GM21390 (cell line): ENCODE measurements around the gene MYT1.
"Not testable (repeated sequence)": the region's sequence is repeated elsewhere in the genome, so short reads cannot be mapped to it uniquely, and the experiment has no call there.

ENCODE experiments used
- ATAC-seq: cut with Tn5 transposase; IDR thresholded peaks from one replicate; pipeline ENCODE4 v1.9.1; 2021; ENCODE audit not compliant: unreplicated experiment

Gene MYT1

DNA sequence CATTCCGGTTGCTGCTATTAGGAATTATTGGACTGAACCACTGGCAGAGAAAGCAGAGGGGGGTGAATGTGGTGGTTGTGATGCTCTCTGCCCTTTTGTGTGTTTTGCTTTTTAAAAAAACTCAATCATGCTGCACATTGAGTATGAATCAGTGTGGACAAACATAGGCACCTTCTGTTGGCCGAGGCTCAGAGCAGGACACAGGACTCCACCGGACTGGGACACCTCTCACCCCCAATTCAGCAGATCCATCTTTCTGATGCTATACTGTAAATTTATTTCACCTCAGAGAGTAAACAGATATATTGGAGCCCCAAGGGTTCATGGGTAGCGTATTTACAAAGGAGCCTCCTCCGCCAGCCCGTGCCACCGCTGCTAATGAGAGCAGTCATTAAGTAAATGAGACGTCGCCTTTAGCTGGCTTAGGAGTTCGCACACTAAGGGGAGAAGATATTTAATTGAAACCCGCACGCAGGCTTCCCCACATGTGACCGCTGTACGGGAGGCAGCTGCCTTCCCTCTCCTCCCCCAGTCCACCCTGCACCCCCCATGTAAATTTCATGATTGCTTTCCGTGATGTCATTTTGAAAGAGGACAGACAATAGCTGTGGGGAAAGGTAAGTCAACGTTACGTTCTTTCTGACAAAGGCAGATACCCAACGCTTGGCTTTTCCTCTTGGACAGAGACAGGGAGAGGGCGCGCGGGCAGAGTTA, at the start of gene MYT1:
Gene MYT1, plus strand, starts transcription at position 330 of the 714 bp plus-strand sequence. CDS start 34,410 bp downstream, outside the sequence.
- no peak for ATAC-seq

DNA sequence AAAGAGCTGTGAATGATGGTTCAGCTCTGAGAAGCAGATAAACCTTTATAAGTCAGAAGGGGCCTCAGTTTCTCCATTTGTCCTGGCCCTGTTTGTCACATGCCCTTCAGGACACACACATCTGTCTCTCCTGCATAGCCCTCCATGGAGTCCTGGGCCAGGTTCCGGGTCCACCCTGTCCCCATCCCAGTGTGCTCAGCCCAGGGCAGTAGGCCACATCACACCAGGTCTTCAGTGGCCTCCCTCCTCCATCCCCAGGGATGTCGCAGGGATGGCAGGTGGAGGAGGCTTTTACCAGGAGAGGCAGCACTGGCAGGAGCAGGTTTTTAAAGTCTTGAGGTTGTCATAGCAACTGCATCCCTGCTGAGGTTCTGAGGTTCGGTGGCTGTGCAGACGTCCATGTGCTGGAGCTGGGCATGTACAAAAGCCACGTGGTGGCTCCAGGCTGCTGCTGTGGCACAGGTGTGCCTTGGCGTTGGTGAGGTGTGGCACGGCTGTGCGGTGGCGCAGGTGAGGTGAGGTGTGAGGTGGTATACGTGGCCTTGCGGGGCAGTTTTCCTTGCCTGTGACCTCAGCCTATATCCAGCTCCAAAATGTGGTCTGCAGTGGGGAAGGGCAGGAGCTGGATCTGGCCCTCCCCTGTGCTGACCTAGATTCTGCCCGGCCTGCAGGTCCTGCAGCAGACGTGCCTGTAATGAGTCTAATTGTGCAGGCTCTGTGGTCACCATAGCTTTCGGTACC, 48.9 kb upstream of the MYT1 start:
- ATAC-seq: no peak

DNA sequence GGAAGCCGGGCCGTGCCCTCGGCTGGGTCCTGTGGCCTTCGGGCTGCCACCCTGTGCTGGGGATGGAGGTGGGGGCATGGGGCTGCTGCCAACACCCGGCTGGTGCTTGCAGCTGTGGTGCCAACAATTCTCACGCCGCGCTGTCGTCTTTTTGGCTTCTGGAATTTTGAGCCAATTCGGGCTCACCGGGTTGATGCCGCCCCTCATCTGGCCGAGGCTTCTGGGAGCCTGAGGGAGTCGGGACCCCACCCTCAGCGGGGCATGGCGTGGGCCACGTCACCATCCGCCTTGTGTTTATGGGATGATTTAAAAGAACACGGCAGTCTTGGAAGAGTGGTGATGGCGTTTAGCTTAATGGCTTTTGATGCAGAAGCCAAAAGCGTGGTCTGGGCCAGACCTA, 48.2 kb upstream of the MYT1 start:
- no peak for ATAC-seq

DNA sequence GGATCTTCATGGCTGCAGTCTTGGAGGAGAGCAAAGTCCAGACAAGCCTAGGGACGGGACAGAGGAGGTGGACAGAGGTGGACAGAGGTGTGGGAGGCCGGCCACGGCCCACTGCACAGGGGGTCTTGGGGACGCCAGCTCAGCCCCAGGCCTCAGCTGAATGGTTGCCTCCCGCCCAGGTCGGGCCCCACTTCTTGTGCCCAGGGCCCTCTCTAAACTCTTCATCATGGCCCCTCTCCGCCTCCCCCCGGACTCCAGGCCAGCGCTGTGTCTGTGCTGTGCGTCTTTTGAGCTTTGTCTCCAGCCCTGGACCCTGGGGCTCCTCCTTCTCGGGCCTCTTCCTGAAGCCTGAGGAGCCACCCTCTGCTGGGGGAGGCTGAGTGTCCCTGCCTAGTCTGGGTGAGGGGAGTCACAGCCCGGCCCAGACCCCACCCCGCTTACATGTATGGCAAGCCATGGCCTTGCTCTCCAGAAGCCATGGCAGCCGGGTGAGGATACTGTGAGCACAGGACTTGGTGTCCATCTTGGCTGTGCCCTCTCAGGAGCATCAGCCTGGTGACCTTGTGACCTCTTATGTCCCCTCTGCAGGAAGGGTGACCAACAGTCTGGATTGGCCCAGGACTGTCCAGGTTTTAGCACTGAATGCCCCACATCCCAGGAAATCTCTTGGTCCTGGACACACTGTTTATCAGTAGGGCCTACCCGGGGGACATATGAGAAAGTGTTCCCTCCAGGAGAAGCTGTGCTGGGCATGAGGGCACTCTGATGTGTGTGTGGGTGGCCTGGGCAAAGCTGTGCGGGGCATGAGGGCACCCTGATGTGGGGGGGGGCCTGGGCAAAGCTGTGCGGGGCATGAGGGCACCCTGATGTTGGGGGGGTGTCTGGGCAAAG, 47.5 kb upstream of the MYT1 start:
- no peak for ATAC-seq

DNA sequence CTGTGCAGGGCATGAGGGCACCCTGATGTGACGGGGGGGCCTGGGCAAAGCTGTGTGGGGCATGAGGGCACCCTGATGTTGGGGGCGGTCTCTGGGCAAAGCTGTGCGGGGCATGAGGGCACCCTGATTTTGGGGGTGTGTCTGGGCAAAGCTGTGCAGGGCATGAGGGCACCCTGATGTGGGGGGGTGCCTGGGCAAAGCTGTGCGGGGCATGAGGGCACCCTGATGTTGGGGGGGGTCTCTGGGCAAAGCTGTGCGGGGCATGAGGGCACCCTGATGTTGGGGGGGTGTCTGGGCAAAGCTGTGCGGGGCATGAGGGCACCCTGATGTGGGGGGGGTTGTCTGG, 46.8 kb upstream of the MYT1 start:
- not testable (repeated sequence) for ATAC-seq

DNA sequence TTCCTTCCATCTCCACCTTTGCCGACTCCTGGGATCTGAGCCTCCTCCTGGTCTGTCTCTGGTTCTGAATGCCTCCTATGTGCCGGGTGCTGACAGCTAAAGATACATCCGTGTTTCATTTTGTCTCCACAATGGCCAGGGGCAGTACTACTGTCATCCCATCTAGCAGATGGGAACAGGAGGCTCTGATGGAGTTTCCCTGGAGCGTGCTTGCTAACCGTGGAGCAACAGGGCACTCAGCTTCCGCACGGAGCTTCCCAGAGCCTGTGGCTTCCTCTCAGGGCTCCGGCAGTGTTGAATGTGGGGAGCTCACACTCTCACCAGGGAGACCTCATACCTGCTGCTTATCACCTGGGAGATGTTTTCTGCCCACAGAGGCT, 45.0 kb upstream of the MYT1 start:
- ATAC-seq: no peak

DNA sequence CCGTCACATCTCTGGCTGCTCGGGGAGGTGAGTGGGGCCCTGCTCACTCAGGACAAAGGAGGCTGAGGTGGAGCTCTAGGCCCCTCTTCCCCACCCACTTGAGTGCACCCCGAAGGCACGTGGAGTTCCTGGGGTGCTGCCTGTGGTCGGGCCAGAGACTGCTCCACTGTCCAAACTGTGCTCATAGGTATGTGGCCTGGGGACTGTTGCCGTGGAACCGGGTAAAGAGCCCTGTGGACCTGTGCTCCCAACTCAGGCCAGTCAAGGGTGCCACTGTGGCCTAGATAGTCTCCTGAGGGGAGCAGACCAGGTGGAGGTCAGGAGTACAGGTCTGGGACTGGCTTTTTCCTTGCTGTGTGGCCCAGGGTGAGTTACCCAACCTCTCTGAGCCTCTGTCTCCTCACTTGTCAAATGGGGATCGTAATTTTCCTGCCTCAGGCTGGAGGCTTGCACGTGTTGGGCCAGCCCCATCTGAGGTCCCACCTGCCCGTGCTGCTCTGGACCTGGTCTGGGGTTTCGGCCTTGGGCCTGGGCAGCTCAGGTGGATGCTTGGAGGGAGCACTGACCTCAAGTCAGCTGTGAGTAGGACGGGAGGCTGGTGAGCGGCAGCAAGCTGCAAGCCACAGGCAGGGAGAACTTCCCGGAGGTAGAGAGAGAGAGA, 44.4 kb upstream of the MYT1 start:
- no peak for ATAC-seq

DNA sequence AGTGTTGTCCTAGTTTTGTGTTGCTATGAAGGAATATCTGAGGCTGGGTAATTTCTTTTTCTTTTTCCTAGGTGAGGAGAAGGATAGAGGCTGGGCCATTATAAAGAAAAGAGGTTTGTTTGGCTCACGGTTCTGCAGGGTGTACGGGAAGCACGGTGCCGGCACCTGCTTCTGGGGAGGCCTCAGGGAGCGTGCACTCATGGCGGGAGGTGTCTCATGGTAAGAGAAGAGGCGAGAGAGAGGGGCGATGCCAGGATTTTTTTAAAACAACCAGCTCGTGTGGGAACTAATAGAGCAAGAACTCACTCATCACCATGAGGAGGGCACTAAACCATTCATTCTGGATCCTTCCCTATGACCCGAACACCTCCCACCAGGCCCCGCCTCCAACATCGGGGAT, 42.7 kb upstream of the MYT1 start:
- ATAC-seq: no peak

DNA sequence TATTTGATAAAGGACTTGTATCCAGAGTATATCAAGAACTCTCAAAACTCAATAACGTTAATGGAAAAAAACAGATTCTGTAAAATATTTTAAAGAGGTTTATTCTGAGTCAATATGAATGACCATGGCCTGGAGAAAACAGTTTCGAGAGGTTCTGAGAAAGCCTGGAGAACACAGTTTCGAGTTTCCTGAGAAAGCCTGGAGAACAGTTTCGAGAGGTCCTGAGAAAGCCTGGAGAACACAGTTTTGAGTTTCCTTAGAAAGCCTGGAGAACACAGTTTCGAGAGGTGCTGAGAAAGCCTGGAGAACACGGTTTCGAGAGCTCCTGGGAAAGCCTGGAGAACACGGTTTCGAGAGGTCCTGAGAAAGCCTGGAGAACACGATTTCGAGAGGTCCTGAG, 41.3 kb upstream of the MYT1 start:
- not testable (repeated sequence) for ATAC-seq

DNA sequence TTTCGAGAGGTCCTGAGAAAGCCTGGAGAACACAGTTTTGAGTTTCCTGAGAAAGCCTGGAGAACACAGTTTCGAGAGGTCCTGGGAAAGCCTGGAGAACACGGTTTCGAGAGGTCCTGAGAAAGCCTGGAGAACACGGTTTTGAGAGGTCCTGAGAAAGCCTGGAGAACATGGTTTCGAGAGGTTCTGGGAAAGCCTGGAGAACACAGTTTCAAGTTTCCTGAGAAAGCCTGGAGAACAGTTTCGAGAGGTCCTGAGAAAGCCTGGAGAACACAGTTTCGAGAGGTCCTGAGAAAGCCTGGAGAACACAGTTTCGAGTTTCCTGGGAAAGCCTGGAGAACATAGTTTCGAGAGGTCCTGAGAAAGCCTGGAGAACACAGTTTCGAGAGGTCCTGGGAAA, 40.7 kb upstream of the MYT1 start:
- not testable (repeated sequence) for ATAC-seq

DNA sequence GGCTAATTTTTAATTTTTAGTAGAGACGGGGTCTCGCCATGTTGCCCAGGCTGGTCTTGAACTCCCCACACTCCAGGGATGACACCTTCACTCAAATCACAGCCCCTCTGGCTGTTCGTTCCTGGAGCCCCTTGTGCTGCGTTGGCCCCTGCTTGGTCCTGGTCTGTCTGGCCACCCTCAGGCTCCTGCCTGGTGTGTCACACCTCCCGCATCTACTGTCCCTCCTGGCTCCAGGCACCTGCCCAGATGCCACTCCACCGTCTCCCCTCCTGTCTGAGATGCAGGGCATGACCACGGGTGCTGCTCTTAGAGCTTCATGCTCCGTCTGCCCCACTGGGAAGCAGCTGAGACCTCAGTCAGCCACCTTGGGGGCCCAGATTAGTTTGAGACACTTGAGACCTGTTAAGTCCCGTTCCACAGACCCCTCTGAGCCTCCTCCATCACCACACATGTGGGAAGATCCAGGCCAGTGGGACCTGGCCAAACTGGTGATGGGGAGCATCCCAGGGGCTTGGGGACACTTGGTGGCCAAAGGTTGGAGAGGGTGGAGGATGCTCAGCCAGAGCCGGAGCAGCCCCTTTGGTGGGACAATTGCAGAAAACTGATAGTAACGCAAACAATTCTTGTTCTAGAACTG, 35.0 kb upstream of the MYT1 start:
- no peak for ATAC-seq

DNA sequence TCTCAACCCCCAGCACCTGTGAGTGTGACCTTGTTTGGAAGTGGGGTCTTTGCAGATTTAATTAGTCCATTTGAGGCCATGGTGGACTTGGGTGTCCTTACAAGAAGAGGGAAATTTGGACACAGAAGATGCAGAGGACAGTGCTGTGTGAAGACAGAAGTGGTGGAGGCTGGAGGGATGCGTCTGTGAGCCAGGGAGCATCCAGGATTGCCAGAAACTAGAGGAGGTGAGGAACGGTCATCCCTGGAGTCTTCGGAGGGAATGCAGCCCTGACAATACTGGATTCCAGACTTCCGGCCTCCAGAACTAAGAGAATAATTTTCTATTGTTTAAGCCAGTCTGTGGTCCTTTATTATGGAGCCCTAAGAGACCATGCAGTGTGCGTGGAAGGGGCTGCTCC, 34.0 kb upstream of the MYT1 start:
- ATAC-seq: no peak

DNA sequence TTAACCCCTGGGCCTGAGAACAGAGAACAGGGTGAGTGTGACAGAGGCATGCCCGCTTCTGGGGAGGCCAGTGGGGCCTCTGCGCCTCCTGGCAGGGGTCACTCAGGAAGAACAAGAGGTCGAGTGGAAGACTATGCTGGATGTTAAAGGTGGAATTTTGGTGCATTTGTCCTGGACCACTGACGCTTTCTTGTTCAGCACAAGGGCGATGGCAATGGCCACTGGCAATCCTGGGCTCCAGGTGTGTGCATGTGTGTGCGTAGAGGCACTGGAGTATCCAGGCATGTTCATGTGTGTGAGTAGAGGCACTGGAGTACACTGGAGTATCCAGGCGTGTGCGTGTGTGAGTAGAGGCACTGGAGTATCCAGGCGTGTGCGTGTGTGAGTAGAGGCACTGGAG, 33.4 kb upstream of the MYT1 start:
- ATAC-seq: no peak

DNA sequence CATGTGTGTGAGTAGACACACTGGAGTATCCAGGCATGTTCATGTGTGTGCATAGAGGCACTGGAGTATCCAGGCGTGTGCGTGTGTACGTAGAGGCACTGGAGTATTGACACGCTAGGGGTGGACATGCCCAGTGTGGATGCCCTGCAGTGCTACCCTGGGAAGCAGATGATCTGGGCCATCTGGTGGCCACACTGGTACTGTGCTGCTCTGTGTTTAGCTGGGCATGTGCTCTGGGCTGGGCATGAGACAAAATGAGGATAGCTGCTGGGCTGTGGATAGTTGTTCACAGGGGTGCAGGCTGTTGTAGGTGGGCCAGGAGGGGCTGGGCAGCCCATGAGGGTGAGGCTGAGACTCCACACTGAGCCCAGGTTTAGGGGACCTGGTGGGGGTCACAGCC, 32.8 kb upstream of the MYT1 start:
- ATAC-seq: no peak

DNA sequence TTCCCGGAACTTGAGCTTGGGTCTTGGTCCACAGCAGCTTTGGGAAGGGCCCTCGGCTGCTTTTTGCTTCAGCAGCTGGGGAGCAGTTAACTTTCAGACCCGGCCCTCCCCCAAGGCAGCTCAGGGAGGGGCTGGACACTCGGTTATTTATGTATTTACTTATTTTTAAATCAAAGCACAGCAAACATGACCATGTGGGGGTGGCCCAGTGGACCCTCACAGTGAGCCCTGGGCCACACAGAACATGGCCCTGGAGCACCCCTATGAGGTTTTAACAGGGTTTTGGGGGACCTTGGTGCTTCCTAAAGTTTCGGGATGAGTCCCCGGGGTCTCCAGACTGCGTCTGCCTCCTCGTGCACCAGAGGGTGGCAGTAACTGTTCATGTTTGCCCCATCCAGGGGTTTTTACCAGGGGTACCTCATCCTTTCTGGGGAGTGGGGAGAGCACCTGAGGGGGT, 30.3 kb upstream of the MYT1 start:
- ATAC-seq: no peak

DNA sequence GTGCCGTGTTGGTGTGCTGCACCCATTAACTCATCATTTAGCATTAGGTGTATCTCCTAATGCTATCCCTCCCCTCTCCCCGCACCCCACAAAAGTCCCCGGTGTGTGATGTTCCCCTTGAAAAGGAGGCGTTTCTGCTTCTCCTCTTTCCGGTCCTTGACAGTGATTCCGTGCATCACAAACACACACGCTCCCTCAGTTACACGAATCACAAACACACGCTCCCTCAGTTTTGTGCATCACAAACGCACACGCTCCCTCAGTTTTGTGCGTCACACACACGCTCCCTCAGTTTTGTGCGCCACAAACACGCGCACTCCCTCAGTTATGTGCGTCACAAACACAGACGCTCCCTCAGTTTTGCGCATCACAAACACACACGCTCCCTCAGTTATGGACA, 29.5 kb upstream of the MYT1 start:
- not testable (repeated sequence) for ATAC-seq

DNA sequence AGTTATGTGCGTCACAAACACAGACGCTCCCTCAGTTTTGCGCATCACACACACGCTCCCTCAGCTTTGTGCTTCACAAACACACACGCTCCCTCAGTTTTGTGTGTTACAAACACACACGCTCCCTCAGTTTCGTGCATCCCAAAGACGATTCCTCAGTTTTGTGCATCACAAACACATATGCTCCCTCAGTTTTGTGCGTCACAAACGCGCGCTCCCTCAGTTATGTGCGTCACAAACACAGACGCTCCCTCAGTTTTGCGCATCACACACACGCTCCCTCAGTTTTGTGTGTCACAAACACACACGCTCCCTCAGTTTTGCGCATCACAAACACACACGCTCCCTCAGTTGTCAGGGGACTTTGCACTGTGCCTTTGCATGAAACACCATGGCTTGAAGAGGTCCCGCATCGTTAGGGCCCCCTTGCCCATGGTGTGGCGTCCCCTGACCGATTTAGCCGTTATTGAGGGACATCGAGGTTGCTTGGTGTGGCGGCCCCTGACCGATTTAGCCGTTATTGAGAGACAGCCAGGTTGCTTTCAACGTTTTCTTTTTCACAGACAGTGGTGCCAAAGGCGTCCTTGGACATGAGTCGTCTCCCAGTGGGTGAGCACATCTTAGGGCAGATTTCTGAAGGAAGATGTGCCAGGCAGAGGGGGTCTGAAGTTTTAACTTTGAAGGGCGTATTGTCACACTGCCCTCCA, 28.1 kb upstream of the MYT1 start:
- ATAC-seq: no peak

DNA sequence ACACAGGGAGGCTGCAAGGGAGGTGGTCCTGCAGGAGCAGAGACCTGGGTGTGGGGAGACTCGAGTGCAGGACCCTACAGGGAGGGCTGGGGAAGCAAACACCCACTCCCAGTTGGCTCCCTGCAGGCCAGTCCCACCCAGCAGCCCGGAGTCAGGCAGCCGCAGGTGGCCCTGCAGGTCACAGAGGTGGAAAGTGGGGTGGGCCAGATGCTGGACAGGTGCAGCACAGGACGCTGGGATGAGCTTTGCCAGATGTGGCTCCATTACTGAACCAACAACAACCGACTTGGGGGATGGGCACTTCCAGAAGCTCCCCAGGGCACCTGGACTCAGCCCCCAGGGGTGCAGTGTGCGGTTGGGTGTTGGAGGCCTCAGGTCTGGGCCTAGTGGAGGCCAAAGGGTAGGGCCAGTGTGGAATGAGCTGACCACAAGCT, 26.6 kb upstream of the MYT1 start:
- no peak for ATAC-seq

DNA sequence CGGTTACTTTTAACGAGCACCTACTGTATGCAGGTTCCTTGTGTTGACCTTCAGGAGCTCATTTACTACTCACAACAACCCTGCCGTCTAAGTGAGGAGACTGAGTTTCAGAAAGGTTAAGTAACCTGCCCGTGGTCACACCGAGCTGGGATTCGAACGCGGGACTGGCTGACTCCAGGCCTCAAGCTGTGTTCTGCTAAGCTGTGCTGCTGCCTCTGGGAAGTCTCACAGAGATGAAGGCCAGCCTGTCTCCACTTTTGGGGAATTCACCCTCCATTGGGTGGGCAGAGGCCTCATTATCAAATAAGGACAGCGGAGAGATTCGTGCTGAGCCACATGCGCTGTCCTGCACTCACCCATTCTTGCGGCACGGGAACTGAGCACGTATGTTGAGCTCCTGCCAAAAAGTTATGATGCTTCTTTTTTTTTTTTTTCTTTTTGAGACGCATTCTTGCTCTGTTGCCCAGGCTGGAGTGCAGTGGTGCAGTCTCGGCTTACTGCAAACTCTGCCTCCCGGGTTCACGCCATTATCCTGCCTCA, 25.9 kb upstream of the MYT1 start:
- ATAC-seq: no peak
